Measurements from ENCODE around the gene PER1. TPM values are rescaled to one million over a fixed set of nuclear protein-coding genes. Genes with fewer than 3 reads are reported as not detected.
A peak's percentile ranks its signal among the peaks of the same experiment; 100 is the strongest.

The PER1 gene
- total and polyA plus RNA-seq, 2 of the 13 experiments (the other 11 are each of a cell fraction or from before 2014, with no cell fraction given): 2.6 to 3.6 TPM

DNA sequence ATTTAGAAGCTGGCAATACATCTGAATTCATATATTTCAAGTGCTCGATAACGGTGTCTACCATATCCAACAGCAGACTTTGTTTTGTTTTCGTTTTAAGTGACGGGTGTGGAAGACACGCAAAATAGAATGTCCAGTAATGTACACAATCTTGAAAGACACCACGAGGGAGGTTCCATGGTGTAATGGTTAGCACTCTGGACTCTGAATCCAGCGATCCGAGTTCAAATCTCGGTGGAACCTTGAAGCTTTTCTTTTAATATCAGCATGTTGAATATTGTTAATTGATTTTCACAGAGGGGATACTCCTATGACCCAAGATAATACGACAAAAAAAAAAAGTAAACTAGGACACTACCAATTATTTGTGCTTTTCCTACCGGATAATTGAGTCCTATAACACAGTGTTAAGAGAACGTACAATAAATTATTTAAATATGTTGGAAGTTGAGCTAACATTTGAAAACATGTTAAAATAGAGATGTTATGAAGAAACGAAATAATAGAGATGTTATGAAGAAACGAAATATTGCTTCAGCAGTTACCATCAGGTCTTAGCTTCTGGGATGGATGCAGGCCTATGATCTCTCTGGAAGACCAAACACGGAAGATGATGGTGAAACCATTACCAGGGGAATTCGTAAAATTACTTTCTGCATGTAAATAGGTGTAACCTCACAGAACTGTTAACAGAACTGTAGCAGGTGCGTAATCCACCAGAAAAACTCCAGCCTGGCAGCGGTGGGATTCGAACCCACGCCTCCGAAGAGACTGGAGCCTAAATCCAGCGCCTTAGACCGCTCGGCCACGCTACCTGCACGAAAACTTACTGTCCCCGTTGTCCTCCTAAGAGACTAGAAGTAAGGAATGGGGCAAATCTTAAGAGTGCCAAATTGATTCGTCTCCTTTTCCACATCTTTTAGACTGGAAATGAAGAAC lies 32.4 kb downstream of the PER1 start (continued):
- TF ChIP-seq, protein P1, sequence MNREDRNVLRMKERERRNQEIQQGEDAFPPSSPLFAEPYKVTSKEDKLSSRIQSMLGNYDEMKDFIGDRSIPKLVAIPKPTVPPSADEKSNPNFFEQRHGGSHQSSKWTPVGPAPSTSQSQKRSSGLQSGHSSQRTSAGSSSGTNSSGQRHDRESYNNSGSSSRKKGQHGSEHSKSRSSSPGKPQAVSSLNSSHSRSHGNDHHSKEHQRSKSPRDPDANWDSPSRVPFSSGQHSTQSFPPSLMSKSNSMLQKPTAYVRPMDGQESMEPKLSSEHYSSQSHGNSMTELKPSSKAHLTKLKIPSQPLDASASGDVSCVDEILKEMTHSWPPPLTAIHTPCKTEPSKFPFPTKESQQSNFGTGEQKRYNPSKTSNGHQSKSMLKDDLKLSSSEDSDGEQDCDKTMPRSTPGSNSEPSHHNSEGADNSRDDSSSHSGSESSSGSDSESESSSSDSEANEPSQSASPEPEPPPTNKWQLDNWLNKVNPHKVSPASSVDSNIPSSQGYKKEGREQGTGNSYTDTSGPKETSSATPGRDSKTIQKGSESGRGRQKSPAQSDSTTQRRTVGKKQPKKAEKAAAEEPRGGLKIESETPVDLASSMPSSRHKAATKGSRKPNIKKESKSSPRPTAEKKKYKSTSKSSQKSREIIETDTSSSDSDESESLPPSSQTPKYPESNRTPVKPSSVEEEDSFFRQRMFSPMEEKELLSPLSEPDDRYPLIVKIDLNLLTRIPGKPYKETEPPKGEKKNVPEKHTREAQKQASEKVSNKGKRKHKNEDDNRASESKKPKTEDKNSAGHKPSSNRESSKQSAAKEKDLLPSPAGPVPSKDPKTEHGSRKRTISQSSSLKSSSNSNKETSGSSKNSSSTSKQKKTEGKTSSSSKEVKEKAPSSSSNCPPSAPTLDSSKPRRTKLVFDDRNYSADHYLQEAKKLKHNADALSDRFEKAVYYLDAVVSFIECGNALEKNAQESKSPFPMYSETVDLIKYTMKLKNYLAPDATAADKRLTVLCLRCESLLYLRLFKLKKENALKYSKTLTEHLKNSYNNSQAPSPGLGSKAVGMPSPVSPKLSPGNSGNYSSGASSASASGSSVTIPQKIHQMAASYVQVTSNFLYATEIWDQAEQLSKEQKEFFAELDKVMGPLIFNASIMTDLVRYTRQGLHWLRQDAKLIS (CRISPR knock-in tag; IDR thresholded peaks at IDR 0.05): no peak
- TF ChIP-seq, protein P2, sequence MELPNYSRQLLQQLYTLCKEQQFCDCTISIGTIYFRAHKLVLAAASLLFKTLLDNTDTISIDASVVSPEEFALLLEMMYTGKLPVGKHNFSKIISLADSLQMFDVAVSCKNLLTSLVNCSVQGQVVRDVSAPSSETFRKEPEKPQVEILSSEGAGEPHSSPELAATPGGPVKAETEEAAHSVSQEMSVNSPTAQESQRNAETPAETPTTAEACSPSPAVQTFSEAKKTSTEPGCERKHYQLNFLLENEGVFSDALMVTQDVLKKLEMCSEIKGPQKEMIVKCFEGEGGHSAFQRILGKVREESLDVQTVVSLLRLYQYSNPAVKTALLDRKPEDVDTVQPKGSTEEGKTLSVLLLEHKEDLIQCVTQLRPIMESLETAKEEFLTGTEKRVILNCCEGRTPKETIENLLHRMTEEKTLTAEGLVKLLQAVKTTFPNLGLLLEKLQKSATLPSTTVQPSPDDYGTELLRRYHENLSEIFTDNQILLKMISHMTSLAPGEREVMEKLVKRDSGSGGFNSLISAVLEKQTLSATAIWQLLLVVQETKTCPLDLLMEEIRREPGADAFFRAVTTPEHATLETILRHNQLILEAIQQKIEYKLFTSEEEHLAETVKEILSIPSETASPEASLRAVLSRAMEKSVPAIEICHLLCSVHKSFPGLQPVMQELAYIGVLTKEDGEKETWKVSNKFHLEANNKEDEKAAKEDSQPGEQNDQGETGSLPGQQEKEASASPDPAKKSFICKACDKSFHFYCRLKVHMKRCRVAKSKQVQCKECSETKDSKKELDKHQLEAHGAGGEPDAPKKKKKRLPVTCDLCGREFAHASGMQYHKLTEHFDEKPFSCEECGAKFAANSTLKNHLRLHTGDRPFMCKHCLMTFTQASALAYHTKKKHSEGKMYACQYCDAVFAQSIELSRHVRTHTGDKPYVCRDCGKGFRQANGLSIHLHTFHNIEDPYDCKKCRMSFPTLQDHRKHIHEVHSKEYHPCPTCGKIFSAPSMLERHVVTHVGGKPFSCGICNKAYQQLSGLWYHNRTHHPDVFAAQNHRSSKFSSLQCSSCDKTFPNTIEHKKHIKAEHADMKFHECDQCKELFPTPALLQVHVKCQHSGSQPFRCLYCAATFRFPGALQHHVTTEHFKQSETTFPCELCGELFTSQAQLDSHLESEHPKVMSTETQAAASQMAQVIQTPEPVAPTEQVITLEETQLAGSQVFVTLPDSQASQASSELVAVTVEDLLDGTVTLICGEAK (IDR thresholded peaks at IDR 0.05): 0 out of 2 replicates have a peak, but pooled peaks have one; percentile 16
- TF ChIP-seq, protein P2 (CRISPR knock-in tag; IDR thresholded peaks at IDR 0.05): no peak
- TF ChIP-seq ZNF431 (CRISPR knock-in tag; IDR thresholded peaks at IDR 0.05; ENCODE audit: borderline replicate concordance, low read depth): peak; percentile 73; the same call in 1 of the 2 replicates
- 0 out of 2 replicates have a peak, but pooled peaks have one; percentile 43 for TF ChIP-seq ZNF567 (CRISPR knock-in tag; IDR thresholded peaks at IDR 0.05; ENCODE audit: borderline replicate concordance)
- TF ChIP-seq, protein P3, sequence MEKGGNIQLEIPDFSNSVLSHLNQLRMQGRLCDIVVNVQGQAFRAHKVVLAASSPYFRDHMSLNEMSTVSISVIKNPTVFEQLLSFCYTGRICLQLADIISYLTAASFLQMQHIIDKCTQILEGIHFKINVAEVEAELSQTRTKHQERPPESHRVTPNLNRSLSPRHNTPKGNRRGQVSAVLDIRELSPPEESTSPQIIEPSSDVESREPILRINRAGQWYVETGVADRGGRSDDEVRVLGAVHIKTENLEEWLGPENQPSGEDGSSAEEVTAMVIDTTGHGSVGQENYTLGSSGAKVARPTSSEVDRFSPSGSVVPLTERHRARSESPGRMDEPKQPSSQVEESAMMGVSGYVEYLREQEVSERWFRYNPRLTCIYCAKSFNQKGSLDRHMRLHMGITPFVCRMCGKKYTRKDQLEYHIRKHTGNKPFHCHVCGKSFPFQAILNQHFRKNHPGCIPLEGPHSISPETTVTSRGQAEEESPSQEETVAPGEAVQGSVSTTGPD (CRISPR knock-in tag; IDR thresholded peaks at IDR 0.05): peak; percentile 32; the same call in 1 of the 2 replicates
- TF ChIP-seq ZNF207 (IDR thresholded peaks at IDR 0.05; ENCODE audit: borderline replicate concordance): no peak
- TF ChIP-seq, protein P4, sequence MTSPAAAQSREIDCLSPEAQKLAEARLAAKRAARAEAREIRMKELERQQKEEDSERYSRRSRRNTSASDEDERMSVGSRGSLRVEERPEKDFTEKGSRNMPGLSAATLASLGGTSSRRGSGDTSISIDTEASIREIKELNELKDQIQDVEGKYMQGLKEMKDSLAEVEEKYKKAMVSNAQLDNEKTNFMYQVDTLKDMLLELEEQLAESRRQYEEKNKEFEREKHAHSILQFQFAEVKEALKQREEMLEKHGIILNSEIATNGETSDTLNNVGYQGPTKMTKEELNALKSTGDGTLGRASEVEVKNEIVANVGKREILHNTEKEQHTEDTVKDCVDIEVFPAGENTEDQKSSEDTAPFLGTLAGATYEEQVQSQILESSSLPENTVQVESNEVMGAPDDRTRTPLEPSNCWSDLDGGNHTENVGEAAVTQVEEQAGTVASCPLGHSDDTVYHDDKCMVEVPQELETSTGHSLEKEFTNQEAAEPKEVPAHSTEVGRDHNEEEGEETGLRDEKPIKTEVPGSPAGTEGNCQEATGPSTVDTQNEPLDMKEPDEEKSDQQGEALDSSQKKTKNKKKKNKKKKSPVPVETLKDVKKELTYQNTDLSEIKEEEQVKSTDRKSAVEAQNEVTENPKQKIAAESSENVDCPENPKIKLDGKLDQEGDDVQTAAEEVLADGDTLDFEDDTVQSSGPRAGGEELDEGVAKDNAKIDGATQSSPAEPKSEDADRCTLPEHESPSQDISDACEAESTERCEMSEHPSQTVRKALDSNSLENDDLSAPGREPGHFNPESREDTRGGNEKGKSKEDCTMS (CRISPR knock-in tag; conservative IDR thresholded peaks at IDR 0.05): no peak
- peak; percentile 43; the same call in 1 of the 2 replicates for TF ChIP-seq HNF4G (IDR thresholded peaks at IDR 0.05; ENCODE audit: borderline replicate concordance, low read depth, low read length)
- TF ChIP-seq HNF4G (CRISPR knock-in tag; IDR thresholded peaks at IDR 0.05; ENCODE audit: borderline replicate concordance, low read depth): no peak

Data from HepG2 (cell line).